Stimulated activated CD8-positive, alpha-beta memory T cell treated with anti-CD3 and anti-CD28 coated beads, Interleukin-4, amount 100 ng/mL, for 1 hour (primary cell): ENCODE data around the gene SMIM29.

Experiments used
- DNase-seq, 2 donors: peaks; one replicate each; pipeline ENCODE4 v3.0.0-alpha.2; 2020; ENCODE audit warnings: low read depth in 2 of 2, low spot score in 1 of 2

The SMIM29 gene

DNA sequence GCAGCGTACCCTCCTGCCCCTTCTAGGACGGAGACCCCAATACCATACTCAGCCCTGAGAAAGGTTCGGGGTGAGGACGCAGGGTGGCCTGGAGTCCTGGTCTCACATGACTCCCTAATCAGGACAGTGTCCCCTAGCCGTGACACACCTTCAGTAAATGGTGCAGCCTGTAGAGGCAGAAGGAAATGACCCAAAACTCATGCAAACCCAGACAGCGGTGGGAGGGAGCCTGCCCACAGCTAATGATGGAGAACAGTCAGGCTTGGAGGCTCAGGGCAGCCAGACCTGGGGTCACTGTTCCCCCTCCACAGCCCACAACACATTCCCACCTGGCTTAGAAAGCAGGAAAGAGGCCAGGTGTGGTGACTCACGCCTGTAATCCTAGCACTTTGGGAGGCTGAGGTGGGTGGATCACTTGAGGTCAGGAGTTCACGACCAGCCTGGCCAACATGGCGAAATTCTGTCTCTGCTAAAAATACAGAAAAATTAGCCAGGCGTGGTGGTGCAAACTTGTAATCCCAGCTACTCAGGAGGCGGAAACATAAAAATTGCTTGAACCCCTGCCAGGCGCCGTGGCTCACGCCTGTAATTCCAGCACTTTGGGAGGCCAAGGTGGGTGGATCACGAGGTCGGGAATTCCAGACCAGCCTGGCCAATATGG, 20.9 kb downstream of the SMIM29 start:
- DNase-seq = no peak

DNA sequence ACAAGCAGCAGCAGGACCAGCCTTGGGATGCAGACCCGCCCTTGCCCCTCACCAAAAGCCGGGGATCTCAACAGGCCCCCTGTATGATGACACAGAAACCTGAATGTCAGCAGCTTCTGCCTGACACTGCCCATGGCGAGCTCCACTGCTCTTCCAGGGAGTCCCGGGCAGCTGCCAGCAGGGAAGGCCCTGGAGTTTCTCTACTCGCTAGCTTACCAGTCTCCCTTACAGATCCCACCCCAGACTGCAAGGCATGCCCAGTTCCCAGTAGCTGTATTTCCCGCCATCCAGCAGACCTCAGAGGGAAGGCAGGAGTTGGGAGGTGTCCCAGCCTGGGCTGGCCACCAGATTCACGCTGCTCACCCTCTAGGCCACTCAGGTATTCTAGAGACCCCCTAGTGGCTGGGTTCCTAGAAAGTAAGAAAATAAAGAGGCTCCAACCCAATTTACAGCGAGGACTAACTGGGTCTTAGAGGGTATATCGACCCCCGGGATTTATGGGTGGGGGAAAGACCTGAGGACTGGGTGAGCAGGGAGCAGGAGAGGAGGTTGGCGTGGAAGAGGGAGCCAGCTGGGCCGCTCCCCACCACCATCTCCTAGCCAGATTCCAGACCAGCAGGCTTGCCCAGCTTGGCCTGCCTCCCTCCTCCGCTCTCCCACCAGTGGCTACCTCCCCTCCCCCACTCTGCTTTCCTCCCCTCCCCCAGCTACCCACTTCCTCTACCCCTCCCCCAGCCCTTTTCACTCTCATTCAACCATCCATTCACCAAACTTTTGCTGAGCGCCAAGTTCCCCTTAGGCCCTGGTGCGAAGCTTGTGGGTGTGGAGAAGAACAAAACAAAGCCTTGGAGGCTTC, 21.8 kb downstream of the SMIM29 start:
- DNase-seq = no peak

GRCh38 chr6:34226066-34226465, 22.7 kb downstream of the SMIM29 start:
- DNase-seq = no peak

DNA sequence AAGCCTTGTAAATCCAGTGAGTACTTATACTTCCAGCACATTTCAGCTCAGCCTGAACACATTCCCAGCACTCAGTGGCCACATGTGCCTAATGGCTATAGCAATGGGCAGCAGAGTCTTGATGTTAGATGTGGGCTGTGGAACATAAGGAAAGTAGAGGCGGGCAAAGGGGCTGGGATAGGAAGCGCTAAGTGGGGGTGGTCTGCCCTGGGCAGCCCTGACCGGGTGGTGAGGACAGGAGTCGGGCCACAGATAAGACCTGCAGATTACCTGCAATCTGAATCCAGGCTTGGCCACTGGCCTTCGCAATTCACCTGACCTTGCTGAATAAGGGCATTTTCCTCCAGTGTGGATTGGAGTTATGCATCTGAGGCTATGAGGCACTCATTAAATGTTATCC, 23.3 kb downstream of the SMIM29 start:
- DNase-seq = no peak

DNA sequence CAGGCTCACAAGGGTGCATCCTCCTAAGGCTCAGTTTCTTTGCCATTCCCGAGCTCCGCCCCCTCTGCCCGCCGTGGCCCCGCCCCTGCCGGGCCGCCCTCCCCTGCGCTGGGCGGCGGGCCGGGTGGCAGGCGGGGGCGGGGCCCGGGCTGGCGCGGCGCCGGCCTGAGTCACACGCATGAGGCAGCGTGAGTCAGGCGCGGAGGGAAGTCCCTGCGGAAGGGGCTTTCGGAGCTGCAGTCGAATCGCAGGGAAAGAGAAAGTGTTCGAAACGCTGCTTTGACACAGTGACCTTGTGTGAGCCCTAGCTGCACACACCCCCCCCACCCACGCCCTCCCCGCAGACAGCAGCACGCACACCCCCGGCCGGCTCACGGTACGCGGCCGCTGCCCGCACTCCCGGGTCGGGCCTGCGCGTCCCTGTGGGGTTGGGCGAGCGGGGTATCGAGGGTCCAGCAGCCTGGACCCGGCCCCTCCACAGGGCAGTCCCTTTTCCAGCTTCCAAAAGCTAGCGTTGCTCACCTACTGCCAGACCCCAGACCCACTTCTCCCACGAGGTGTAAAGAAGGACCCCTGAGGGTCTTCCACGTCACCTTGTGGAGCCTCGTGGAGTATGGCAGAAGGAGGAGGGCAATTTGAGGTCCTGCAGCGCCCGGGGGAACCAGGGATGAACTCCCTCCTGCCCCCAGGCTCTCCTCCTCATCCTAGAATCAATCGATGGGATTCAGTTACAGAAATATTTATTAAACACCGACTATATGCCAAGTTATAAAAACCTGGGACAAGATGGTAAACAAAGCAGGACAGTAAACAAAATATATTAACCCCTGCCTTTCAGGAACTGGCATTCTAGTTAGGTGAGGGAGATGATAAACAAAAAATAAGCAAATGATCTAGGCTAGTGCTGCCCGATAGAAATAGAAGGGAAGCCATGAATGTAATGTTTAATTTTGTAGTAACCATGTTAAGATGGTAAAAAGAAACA, 24.6 kb downstream of the SMIM29 start:
- DNase-seq = peak; percentile 77 to 89

DNA sequence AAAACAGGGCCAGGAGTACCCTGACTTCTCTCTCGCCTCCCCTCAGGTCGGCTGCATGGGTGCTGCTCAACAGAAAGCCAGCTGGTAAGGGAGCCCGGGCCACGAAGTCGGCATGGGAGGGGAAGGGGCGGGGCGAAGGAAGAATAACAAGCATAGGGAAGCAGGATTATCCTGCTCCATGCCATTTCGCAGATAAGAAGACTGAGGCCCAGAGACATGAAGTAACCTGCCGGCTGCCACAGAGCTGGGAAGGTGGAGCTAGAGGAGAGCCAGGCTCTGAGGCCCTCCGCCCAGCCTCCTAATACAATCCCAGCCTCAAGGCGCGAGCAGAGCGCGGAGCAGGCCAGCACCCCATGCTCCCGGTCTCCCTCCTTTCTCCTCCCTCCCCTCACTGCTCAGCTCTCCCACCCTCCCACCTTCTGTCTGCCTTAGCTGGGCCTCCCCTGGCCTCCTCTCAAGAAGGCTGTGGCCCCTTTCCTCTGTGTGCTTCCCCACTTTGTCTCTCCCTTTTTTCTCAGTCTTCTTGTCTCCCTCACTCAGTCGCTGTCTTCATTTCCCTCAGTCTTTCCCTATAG, 25.3 kb downstream of the SMIM29 start:
- no peak for DNase-seq

GRCh38 chr6:34218691-34219090, 30.1 kb downstream of the SMIM29 start:
- no peak for DNase-seq

- DNase-seq = no peak
Measured at GRCh38 chr6:34213772-34214171, 35.0 kb downstream of the SMIM29 start.

DNA sequence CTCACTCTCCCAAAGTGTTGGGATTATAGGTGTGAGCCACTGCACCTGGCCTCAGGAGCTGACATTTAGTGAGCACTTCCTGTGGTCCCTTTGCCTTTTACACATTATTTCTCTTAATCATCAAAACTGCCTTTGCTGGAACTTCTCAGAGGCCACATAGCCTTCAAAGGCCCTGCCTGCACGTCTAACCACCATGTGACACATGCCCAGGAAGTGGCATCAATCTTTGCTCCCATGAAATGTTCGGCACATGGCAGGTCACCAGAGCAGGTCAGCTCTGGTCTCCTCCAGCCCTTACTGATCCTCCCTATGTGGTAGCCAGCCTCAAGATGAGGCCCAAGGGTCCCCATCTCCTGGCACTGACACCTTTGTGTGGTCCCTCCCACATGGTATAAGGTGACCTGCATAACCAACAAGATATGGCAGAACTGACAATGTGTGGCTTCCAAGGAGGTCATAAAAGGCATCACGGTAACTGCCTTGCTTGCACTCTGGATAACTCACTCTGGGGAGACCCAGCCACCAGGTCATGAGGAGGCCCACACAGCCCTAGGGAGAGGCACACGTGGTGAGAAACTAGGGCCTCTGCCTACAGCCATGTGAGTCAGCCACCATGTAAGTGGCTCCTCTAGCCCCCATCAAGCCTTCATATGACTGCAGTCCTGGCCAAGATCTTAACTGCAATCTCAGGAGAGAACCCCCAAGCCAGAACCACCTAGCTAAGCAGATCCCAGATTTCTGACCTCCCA, 40.9 kb downstream of the SMIM29 start:
- DNase-seq = no peak

- DNase-seq = no peak
Measured at GRCh38 chr6:34206726-34207125, 42.1 kb downstream of the SMIM29 start.

- no peak for DNase-seq
Measured at GRCh38 chr6:34205916-34206315, 42.9 kb downstream of the SMIM29 start.

DNA sequence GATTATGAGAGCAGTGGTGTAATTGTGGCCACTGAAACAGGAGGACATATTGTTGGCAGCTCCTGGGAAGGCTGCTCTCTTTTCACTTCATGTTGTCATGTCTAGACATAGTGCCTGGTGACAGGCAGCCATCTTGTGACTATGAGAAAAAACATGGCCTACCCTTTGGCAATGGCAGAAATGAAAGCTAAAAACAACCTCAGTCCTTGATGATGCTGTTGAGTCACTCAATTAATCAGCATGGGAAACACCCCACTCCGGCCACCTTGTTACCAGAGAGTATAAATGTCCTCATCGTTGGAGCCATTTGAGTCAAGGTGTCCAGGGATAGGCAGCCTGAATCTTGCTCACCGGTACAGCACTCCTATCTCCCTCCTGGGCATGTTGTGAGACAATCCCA, 43.3 kb downstream of the SMIM29 start:
- DNase-seq = no peak

- no peak for DNase-seq
Measured at GRCh38 chr6:34204693-34205092, 44.1 kb downstream of the SMIM29 start.

GRCh38 chr6:34202329-34203201, 46.2 kb downstream of the SMIM29 start:
- no peak for DNase-seq

GRCh38 chr6:34201455-34202107, 47.2 kb downstream of the SMIM29 start:
- DNase-seq = no peak

GRCh38 chr6:34200340-34200971, 48.4 kb downstream of the SMIM29 start:
- DNase-seq = no peak

DNA sequence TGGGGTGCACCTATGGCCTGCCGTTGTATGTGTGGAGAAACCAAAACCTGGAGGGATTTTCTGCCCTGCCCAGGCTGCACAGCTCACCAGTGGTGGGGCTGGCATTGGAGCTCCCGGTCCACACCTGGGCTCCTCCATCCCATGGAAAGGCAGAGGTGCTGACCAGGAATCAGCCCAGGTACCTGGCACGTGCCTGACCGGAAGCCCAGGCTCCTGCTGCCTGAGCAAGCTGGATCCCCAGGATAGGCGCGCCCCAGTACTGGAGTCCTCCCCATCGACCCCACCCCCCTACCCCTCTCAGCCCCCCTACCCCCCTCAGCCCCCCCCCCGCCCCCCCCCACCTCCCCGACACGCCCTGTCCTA, 52.0 kb downstream of the SMIM29 start:
- DNase-seq = no peak
